Activated naive CD4-positive, alpha-beta T cell treated with Interleukin-2 at 50 U/mL for 16 hours (primary cell): ENCODE measurements around the gene CCDC136.

ENCODE experiments used
- DNase-seq: peaks from one replicate; pipeline ENCODE4 v3.0.0-alpha.2; 2020

The CCDC136 gene

DNA sequence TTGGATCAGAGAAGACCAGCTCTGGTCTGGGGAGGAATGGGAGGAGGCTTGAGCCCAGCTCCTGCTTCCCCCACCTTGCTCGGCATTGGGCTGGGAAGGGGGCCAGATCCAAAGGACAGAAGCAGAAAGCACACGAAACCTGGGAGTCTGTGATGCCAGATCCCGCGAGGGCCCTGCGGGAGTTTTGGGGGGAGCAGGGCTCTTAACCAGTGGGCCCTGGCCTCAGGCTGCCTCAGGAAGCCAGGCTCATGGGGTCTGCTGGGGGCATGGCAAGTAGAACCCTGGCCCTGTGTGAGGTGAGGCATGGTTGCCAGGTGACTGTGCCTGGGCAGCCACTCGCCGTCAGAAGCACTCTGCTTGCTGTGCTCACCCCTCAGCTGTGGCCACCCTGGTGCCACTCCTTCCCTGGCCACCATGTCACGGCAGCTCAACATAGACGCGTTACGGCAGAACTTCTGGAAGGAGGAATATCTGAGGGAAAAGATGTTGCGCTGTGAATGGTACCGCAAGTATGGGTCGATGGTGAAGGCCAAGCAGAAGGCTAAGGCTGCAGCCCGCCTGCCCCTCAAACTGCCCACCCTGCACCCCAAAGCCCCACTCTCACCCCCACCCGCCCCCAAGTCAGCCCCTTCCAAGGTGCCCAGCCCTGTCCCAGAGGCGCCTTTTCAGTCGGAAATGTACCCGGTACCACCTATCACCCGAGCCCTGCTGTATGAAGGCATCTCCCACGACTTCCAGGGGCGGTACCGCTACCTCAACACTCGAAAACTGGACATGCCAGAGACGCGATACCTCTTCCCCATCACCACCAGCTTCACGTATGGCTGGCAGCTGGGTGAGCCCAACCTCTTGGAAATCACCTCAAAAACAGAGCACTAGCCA, 74.5 kb downstream of the CCDC136 start:
- DNase-seq: no peak

DNA sequence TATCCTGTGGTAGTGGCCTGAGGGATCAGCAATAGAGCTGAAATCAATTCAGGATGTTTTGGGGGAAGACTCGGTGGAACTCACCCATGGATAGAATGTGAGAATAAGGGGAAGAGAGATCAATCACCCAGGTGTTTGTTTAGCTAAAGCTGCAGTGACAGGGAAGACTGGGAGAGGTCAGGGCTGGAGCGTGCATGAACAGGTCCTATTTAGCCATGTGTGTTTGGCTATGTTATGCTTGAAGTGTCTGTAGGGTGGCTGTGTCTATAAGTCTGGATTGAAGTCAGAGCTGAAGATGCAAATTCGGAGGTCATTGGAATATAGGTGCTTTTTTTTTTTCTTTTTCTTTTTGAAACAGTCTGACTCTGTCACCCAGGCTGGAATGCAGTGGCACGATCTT, 75.5 kb downstream of the CCDC136 start:
- no peak for DNase-seq

DNA sequence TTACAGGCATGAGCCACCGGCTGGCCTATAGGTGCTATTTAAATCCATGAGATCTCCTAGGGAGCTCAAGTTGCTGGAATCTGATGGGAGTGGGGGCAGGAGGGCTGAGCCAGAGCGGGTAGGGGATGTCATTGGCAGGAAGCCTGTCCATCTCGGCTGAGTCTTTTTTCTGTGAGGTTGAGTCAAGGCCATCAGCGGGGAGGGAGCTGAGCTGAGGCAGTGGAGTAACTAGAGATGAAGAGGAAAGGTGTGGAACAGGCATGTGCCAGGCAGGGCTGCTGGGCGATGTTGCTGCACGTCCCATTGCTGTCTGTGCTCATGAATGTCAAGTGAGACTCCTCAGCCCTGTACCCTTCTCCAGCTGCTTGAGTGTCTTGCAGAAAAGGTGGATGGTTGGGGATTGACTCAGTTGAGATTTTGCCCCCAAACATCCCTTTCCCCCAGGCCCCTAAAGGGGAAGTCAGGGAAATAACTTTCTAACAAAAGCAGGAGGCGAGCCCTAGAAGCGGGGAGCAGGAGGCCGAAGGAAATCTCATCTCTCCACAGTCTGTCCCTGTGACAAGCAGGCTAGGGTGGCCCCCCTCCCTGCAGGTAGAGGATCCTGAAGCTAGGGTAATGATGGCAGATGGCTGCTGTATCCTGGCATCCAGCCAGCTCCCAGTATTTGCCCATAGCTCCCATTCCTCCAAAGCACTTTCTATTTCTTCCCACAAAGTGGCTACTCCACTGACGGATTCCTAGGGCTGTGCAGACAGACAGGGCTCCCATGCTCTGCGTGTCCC, 76.3 kb downstream of the CCDC136 start:
- DNase-seq: no peak

DNA sequence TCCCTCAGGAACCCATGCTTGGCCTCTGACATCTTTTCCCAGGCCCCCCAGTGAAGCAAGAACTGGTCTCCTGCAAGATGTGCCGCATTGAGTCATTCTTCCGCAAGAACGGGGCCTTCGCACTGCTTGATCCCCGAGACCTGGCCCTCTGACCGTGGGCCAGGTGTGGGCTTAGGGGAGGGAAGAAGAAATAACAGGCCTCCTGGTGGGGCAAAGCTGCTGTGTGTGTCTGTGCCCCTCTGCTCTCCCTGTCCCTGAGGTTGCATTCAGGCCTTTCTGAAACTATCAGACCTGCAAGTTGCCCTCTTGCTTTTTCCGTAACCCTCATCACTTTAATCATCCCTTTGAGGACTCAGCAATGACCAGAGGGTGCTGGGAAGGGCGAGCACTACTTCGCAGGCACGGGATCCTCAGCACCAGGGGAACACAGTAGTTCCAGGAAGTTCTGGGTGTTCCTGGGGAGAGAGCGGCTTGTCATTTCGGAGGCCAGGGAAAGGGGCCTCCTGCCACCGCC, 76.9 kb downstream of the CCDC136 start:
- DNase-seq: no peak

DNA sequence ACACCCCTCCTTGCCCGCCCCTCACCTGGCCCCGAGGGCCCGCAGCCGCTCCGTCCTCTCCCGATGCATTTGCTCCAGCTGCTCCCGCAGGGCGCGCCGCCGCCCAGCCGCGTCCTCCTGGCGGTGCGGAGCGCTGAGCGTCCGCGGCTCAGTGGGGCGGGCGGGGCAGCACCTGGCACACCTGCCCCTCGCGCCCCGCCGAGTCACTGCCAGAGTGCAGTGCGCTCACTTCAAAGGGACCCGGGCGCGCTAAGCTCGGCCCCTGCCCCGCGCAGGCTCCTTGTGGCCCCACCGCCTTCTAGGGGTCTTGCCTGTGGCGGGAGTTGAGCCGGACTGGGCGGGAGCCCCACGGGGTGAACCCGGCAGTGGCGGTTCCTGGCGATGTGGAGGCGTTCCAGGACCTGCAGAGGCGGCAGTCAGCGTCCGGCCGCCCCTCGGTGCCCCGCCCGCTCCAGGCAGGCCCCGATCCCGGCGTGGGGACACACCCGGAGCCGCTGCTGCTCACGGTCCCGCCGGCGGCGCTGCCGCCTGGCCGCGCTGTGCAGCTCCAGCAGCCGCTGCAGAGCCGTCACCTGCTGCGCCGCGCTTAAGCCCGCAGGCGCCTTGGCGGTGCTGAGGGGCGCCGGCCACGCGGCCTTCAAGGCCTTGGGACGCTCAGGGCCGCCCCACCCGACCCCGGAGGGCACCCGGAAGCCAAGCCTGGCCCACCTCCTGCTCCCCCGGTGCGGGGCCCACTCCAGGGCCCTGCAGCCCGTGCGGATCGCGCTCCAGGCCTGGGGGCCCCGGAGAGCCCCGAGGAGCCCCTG, 77.6 kb downstream of the CCDC136 start:
- DNase-seq: peak; percentile 48

DNA sequence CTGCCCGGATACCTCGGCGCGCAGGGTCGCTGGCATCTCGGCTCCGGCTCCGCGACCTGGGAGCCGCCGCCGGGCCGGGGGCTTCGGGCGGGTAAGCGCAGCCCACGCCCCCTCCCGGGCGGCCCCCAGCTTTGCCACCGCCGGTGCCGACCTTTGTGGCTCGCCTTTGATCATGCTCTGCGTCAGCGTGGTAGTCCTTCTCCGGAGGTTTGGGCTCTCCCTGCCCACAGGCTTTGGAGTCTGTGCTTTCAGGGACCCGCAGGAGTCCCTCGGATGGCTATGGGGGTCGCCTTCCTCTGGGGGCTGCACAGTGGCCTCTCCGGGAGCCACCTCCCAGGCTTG, 78.1 kb downstream of the CCDC136 start:
- peak; percentile 13 for DNase-seq

DNA sequence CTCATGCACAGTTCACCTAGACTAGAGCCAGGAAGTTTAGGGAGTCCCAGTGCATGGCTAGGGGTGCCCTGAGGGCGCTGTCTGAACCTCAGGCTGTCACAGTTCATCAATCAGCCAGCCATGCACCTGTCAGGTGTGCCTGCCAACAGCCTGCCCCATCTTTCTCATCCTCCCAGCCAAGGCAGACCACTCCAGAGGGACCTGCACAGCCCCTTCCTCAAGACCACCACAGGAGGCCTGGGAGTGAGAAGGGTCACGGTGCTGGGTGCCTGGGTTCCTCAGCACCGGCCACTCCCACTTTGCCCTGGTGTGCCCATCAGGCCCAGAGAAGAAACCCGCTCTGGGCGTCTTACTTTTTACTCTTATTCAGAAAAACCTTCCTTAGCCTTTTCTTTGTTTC, 79.3 kb downstream of the CCDC136 start:
- no peak for DNase-seq
